IPS-18a (cell line): ENCODE results near the gene PXDC1.
"Not testable (repeated sequence)": the region's sequence is repeated elsewhere in the genome, so short reads cannot be mapped to it uniquely, and the experiment has no call there.

Source experiments
- H3K27ac ChIP-seq: one replicate; pipeline ENCODE4 v1.5.1; 2013; ENCODE audit warnings: low read length
- H3K27me3 ChIP-seq: one replicate; pipeline ENCODE4 v1.6.1; 2013; ENCODE audit warnings: mild to moderate bottlenecking, low read length; ENCODE audit not compliant: control insufficient read depth, insufficient read depth
- H3K36me3 ChIP-seq: one replicate; pipeline ENCODE4 v1.6.1; 2013; ENCODE audit warnings: low read depth, low read length; ENCODE audit not compliant: control insufficient read depth
- H3K4me1 ChIP-seq: one replicate; pipeline ENCODE4 v1.6.1; 2013; ENCODE audit warnings: low read depth, low read length; ENCODE audit not compliant: control insufficient read depth
- H3K4me3 ChIP-seq: one replicate; pipeline ENCODE4 v1.5.1; 2013; ENCODE audit warnings: low read length
- H3K9ac ChIP-seq: one replicate; pipeline ENCODE4 v1.6.1; 2013; ENCODE audit warnings: mild to moderate bottlenecking, low read length, moderate library complexity
- H3K9me3 ChIP-seq: one replicate; pipeline ENCODE4 v1.6.1; 2013; ENCODE audit warnings: low read depth, low read length; ENCODE audit not compliant: control insufficient read depth

Gene PXDC1

GRCh38 chr6:3778701-3779573 lies 27.4 kb upstream of the PXDC1 start:
- H3K36me3 ChIP-seq: no peaks in the 10 kb centered on the region
- no peak overlapping the region for H3K4me3 ChIP-seq
- H3K9me3 ChIP-seq: no peaks in the 10 kb centered on the region
- H3K27ac ChIP-seq: no peak overlapping the region
- peaks cover 3% of the 10 kb centered on the region for H3K4me1 ChIP-seq
- H3K9ac ChIP-seq: no peak overlapping the region
- H3K27me3 ChIP-seq: no peaks in the 10 kb centered on the region

- Histone ChIP-seq H3K9ac (no peak overlapping the region), H3K27ac (no peak overlapping the region), H3K4me3 (no peak overlapping the region), H3K9me3 (no peaks in the 10 kb centered on the region), H3K4me1 (peaks cover 3% of the 10 kb centered on the region), H3K27me3 (no peaks in the 10 kb centered on the region), H3K36me3 (no peaks in the 10 kb centered on the region)
These were observed 26.4 kb upstream of the PXDC1 start for GRCh38 chr6:3777730-3778461.

- H3K27ac ChIP-seq: no peak overlapping the region
- no peaks in the 10 kb centered on the region for H3K36me3 ChIP-seq
- no peak overlapping the region for H3K4me3 ChIP-seq
- H3K4me1 ChIP-seq: peaks cover 3% of the 10 kb centered on the region
- no peaks in the 10 kb centered on the region for H3K27me3 ChIP-seq
- no peak overlapping the region for H3K9ac ChIP-seq
- H3K9me3 ChIP-seq: no peaks in the 10 kb centered on the region
These were observed 25.5 kb upstream of the PXDC1 start for GRCh38 chr6:3776881-3777507.

- H3K27ac ChIP-seq: no peak overlapping the region
- no peaks in the 10 kb centered on the region for H3K27me3 ChIP-seq
- no peaks in the 10 kb centered on the region for H3K9me3 ChIP-seq
- H3K4me3 ChIP-seq: no peak overlapping the region
- H3K4me1 ChIP-seq: peaks cover 3% of the 10 kb centered on the region
- H3K36me3 ChIP-seq: no peaks in the 10 kb centered on the region
- H3K9ac ChIP-seq: no peak overlapping the region
These were observed 24.3 kb upstream of the PXDC1 start for GRCh38 chr6:3775847-3776246.

- H3K4me3 ChIP-seq: no peak overlapping the region
- H3K27me3 ChIP-seq: no peaks in the 10 kb centered on the region
- no peaks in the 10 kb centered on the region for H3K36me3 ChIP-seq
- H3K27ac ChIP-seq: no peak overlapping the region
- peaks cover 6% of the 10 kb centered on the region for H3K4me1 ChIP-seq
- no peaks in the 10 kb centered on the region for H3K9me3 ChIP-seq
- no peak overlapping the region for H3K9ac ChIP-seq
These were observed 23.9 kb upstream of the PXDC1 start for GRCh38 chr6:3775386-3775785.

- H3K27me3 ChIP-seq: no peaks in the 10 kb centered on the region
- no peaks in the 10 kb centered on the region for H3K36me3 ChIP-seq
- H3K9ac ChIP-seq: no peak overlapping the region
- H3K27ac ChIP-seq: no peak overlapping the region
- H3K9me3 ChIP-seq: no peaks in the 10 kb centered on the region
- H3K4me3 ChIP-seq: no peak overlapping the region
- peaks cover 14% of the 10 kb centered on the region for H3K4me1 ChIP-seq
These were observed 22.3 kb upstream of the PXDC1 start for GRCh38 chr6:3773678-3774298.

- H3K4me3 ChIP-seq, H3K9ac ChIP-seq, H3K27ac ChIP-seq, H3K27me3 ChIP-seq, H3K9me3 ChIP-seq, H3K36me3 ChIP-seq: not testable (repeated sequence)
- H3K4me1 ChIP-seq: peaks cover 11% of the 10 kb centered on the region
These were observed 20.9 kb upstream of the PXDC1 start for GRCh38 chr6:3772127-3772999.

- peaks cover 11% of the 10 kb centered on the region for H3K4me1 ChIP-seq
- H3K36me3 ChIP-seq: no peaks in the 10 kb centered on the region
- H3K27me3 ChIP-seq: no peaks in the 10 kb centered on the region
- H3K4me3 ChIP-seq: no peak overlapping the region
- no peak overlapping the region for H3K9ac ChIP-seq
- no peak overlapping the region for H3K27ac ChIP-seq
- no peaks in the 10 kb centered on the region for H3K9me3 ChIP-seq
These were observed 20.0 kb upstream of the PXDC1 start for GRCh38 chr6:3771407-3772011.

- Histone ChIP-seq H3K36me3 (no peaks in the 10 kb centered on the region), H3K27me3 (no peaks in the 10 kb centered on the region), H3K4me3 (no peak overlapping the region), H3K27ac (no peak overlapping the region), H3K4me1 (peaks cover 14% of the 10 kb centered on the region), H3K9ac (no peak overlapping the region), H3K9me3 (no peaks in the 10 kb centered on the region)
These were observed 18.7 kb upstream of the PXDC1 start for GRCh38 chr6:3770023-3770720.

GRCh38 chr6:3769610-3770009 lies 18.1 kb upstream of the PXDC1 start:
- Histone ChIP-seq H3K9ac (no peak overlapping the region), H3K27me3 (no peaks in the 10 kb centered on the region), H3K9me3 (no peaks in the 10 kb centered on the region), H3K4me1 (peaks cover 20% of the 10 kb centered on the region), H3K27ac (no peak overlapping the region), H3K4me3 (no peak overlapping the region), H3K36me3 (no peaks in the 10 kb centered on the region)
